ENCODE measurements around the gene LRRC58. TPM values are rescaled to one million over a fixed set of nuclear protein-coding genes. Genes with fewer than 3 reads are reported as not detected.

LRRC58 gene
- total and polyA plus RNA-seq, 2 of the 8 experiments (the other 6 are each of a cell fraction or from before 2014, with no cell fraction given), result 4.3 to 15.4 TPM

DNA sequence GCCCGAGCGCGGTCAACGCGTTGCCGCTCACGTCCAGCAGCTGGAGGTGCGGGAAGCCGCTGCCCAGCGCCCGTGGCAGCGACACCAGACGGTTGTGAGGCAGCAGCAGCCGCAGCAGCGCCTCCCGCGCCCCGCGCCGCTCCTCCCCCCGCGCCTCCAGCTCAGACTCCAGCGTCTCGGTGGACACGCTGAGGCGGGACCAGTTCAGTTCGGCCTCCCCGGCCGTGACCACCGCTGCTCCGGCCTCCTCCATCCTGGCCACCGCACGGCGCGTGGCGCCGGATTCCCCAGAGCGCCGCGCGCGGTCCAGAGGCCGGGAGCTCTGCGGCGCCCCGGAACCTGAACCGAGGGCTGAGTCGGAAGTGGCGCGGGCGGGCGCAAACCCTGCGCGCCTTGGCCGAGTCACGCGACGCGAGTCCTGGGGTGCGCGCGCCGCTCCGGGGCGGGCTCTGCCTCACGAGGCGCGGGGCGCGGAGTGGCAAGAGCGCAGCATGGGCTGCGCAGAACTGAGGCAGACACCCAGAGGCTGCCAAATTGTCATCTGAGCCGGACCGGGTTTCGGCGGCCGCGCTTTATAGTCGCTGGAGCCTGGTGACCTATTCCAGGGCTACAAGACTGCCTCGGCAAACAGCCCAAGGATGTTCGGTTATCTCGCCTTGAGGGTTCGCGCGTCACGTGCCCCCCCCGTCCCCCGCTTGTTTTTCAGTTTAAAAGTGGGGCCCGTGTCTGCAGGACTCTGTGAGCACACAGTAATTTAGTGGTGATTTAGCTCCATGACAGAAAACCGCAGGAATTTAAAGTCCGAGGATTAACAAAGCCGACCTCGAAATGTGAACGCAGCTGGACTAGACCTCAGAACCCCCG is at the start of gene LRRC58 (continued):
- peak; percentile 70 for TF ChIP-seq E2F6 (IDR thresholded peaks at IDR 0.05)
- TF ChIP-seq TAF1 (IDR thresholded peaks at IDR 0.05; ENCODE audit: low read depth, low read length), result peak; percentile 74
- TF ChIP-seq POLR2AphosphoS5 (IDR thresholded peaks at IDR 0.05; ENCODE audit: low read depth, low read length), result peak; percentile 57
- peak; percentile 32; the same call in 1 of the 2 replicates for TF ChIP-seq TBP (IDR thresholded peaks at IDR 0.05; ENCODE audit: low read depth, low read length)
- TF ChIP-seq EP300 (IDR thresholded peaks at IDR 0.05; ENCODE audit: borderline replicate concordance in 1 of 2, low read depth in 2 of 2, low read length in 2 of 2), result peak; percentile 1 to 4; a peak in 2 of 3 replicates
- peak; percentile 6 to 68; a peak in 1 of 4 replicates for TF ChIP-seq HDAC2 (IDR thresholded peaks at IDR 0.05; ENCODE audit: borderline replicate concordance in 1 of 2, low read depth in 2 of 2, low read length in 2 of 2)
- TF ChIP-seq USF2 (IDR thresholded peaks at IDR 0.05; ENCODE audit: low read length), result peak; percentile 55; the same call in 1 of the 2 replicates
- no peak for TF ChIP-seq CBX8 (IDR thresholded peaks at IDR 0.05; ENCODE audit: borderline replicate concordance, low read depth, low read length)
- TF ChIP-seq SP2 (IDR thresholded peaks at IDR 0.05; ENCODE audit: low read length), result no peak
- peak; percentile 65; the same call in 1 of the 2 replicates for TF ChIP-seq GABPA (IDR thresholded peaks at IDR 0.05; ENCODE audit: borderline replicate concordance, insufficient read depth, low read length)

Measured in H1 (cell line).